NCI-H526 treated with DMSO at 0.1 percent for 48 hours (cell line): Measurements from ENCODE around the gene CWH43.
"Not testable (repeated sequence)": the region's sequence is repeated elsewhere in the genome, so short reads cannot be mapped to it uniquely, and the experiment has no call there.

Experiments
- DNase-seq: peaks from one replicate; lab custom pipeline; 2025; lab: John Stamatoyannopoulos, UW

CWH43 gene

DNA sequence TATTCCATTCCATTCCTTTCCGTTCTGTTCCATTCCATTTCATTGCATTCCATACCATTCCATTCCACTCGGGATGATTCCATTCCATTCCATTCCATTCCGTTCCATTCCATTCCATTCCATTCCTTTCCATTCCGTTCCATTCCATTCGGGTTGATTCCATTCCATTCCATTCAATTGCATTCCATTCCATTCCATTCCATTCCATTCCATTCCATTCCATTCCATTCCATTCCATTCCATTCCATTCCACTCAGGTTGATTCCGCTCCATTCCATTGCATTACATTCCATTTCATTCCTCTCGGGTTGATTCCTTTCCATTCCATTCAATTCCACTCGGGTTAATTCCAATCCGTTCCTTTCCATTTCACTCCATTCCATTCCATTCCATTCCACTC, 111.0 kb downstream of the CWH43 start:
- DNase-seq: not testable (repeated sequence)

DNA sequence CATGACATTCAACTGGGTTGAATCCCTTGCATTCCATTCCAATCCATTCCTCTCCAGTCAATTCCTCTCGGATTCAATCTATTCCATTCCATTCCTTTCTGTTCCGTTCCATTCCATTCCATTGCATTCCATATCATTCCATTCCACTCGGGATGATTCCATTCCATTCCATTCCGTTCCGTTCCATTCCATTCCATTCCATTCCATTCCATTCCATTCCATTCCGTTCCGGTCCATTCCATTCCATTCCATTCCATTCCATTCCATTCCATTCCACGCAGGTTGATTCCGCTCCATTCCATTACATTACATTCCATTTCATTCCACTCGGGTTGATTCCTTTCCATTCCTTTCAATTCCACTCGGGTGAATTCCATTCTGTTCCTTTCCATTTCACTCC, 111.4 kb downstream of the CWH43 start:
- not testable (repeated sequence) for DNase-seq

DNA sequence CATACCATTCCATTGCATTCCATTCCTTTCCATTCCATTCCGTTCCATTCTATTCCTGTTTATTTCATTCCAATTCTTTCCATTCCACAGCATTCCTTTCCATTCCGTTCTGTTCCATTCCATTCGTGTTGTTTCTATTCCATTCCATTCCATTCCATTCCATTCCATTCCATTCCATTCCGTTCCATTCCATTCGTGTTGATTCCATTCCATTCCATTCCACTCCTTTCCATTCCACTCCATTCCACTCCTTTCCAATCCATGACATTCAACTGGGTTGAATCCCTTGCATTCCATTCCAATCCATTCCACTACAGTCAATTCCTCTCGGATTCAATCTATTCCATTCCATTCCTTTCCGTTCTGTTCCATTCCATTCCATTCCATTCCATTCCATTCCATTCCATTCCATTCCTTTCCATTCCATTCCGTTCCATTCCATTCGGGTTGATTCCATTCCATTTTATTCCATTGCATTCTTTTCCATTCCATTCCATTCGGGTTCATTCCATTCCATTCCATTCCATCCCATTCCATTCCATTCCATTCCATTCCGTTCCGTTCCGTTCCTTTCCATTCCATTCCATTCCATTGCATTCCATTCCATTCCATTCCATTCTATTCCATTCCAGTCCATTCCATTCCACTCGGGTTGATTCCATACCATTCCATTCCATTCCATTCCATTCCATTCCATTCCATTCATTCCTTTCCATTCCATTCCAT, 112.1 kb downstream of the CWH43 start:
- DNase-seq: not testable (repeated sequence)

DNA sequence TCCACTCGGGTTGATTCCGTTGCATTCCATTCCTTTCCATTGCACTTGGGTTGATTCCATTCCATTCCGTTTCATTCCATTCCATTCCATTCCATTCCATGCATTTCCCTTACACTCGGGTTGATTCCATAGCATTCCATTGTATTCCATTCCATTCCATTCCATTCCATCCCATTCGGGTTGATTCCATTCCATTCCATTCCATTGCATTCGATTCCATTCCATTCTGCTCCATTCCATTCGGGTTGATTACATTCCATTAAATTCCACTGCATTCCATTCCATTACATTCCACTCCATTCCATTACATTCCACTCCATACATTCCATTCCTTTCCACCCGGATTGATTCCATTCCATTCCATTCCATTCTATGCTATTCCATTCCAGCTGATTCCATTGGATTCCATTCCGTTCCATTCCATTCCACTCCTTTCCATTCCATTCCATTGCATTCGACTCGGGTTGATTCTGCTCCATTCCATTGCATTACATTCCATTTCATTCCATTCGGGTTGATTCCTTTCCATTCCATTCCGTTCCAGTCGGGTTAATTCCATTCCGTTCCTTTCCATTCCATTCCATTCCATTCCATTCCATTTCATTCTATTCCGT, 113.9 kb downstream of the CWH43 start:
- not testable (repeated sequence) for DNase-seq

DNA sequence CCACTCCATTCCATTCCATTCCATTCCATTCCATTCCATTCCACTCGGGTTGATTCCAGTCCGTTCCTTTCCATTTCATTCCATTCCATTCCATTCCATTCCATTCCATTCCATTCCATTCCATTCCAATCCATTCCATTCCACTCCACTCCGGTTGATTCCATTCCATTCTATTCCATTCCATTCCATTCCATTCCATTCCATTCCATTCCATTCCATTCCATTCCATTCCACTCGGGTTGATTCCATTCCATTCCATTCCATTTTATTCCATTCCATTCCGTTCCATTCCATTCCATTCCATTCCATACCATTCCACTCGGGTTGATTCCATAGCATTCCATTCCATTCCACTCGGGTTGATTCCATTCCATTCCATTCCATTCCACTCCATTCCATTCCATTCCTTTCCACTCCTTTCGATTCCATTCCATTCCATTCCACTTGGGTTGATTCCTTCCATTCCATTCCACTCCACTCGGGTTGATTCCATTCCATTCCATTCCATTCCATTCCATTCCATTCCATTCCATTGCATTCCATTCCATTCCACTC, 116.3 kb downstream of the CWH43 start:
- DNase-seq: not testable (repeated sequence)

DNA sequence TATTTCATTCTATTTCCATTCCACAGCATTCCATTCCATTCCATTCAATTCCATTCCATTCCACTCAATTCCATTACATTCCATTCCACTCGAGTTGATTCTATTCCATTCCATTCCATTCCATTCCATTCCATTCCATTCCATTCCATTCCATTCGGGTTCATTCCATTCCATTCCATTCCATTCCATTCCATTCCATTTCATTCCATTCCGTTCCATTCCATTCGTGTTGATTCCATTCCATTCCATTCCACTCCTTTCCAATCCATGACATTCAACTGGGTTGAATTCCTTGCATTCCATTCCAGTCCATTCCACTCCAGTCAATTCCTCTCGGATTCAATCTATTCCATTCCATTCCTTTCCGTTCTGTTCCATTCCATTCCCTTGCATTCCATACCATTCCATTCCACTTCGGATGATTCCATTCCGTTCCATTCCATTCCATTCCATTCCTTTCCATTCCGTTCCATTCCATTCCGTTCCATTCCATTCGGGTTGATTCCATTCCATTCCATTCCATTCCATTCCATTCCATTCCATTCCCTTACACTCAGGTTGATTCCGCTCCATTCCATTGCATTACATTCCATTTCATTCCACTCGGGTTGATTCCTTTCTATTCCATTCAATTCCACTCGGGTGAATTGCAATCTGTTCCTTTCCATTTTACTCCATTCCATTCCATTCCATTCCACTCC, 117.5 kb downstream of the CWH43 start:
- not testable (repeated sequence) for DNase-seq

DNA sequence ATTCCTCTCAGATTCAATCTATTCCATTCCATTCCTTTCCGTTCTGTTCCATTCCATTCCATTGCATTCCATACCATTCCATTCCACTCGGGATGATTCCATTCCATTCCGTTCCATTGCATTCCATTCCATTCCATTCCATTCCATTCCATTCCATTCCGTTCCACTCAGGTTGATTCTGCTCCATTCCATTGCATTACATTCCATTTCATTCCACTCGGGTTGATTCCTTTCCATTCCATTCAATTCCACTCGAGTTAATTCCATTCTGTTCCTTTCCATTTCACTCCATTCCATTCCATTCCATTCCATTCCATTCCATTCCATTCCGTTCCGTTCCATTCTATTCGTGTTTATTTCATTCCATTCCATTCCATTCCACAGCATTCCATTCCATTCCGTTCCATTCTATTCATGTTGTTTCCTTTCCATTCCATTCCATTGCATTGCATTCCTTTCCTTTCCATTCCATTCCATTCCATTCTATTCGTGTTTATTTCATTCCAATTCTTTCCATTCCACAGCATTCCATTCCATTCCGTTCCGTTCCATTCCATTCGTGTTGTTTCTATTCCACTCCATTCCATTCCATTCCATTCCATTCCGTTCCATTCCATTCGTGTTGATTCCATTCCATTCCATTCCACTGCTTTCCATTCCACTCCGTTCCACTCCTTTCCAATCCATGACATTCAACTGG, 118.3 kb downstream of the CWH43 start:
- not testable (repeated sequence) for DNase-seq

DNA sequence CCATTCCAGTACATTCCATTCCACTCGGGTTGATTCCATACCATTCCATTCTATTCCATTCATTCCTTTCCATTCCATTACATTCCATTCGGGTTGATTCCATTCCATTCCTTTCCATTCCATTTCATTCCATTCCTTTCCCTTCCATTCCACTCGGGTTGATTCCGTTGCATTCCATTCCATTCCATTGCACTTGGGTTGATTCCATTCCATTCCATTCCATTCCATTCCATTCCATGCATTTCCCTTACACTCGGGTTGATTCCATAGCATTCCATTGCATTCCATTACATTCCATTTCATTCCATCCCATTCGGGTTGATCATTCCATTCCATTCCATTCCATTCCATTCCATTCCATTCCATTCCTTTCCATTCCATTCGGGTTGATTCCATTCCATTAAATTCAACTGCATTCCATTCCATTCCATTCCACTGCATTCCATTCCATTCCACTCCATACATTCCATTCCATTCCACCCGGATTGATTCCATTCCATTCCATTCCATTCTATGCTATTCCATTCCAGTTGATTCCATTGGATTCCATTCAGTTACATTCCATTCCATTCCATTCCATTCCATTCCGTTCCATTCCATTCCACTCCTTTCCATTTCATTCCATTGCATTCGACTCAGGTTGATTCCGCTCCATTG, 119.3 kb downstream of the CWH43 start:
- not testable (repeated sequence) for DNase-seq

DNA sequence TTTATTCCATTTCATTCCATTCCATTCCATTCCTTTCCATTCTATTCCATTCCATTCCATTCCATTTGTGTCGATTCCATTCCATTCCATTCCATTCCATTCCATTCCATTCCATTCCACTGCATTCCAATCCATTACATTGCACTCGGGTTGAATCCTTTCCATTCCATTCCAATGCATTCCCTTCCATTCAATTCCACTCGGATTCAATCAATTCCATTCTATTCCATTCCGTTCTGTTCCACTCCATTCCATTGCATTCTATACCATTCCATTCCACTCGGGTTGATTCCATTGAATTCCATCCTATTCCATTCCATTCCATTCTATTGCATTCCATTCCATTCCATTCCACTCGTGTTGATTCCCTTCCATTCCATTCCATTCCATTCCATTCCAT, 121.2 kb downstream of the CWH43 start:
- not testable (repeated sequence) for DNase-seq

DNA sequence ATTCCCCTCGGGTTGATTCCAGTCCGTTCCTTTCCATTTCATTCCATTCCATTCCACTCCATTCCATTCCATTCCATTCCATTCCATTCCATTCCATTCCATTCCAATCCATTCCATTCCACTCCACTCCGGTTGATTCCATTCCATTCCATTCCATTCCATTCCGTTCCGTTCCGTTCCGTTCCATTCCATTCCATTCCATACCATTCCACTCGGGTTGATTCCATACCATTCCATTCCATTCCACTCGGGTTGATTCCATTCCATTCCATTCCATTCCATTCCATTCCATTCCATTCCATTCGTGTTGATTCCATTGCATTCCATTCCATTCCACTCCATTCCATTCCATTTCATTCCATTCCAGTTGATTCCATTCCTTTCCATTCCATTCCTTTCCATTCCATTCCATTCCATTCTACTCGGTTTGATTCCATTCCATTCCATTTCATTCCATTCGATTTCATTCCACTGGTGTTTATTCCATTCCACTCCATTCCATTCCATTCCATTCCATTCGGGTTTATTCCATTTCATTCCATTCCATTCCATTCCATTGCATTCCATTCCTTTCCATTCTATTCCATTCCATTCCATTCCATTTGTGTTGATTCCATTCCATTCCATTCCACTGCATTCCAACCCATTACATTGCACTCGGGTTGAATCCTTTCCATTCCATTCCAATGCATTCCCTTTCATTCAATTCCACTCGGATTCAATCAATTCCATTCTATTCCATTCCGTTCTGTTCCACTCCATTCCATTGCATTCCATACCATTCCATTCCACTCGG, 122.3 kb downstream of the CWH43 start:
- not testable (repeated sequence) for DNase-seq

DNA sequence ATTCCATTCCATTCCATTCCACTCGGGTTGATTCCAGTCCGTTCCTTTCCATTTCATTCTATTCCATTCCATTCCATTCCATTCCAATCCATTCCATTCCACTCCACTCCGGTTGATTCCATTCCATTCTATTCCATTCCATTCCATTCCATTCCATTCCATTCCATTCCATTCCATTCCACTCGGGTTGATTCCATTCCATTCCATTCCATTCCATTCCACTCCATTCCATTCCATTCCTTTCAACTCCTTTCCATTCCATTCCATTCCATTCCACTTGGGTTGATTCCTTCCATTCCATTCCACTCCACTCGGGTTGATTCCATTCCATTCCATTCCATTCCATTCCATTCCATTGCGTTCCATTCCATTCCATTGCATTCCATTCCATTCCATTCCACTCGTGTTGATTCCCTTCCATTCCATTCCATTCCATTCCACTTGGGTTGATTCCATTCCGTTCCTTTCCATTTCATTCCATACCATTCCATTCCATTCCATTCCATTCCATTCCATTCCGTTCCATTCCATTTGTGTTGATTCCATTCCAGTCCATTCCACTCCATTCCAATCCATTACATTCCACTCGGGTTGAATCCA, 123.6 kb downstream of the CWH43 start:
- not testable (repeated sequence) for DNase-seq

DNA sequence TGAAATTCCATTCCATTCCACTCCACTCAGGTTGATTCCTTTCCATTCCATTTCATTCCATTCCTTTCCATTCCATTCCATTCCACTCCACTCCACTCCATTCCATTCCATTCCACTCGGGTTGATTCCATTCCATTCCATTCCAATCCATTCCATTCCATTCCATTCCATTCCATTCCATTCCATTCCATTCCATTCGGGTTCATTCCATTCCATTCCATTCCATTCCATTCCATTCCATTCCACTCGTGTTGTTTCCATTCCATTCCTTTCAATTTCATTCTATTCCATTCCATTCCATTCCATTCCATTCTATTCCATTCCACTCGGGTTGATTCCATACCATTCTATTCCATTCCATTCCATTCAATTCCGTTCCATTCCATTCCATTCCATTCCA, 124.5 kb downstream of the CWH43 start:
- not testable (repeated sequence) for DNase-seq
